Frontal cortex (tissue), 4 donors: ENCODE data around the gene KIF18B. TPM values are rescaled to one million over a fixed set of nuclear protein-coding genes. Genes with fewer than 3 reads are reported as not detected.

Experiments
- DNase-seq, 2 donors: peaks; one replicate each; pipeline ENCODE4 v3.0.0; 2012; ENCODE audit warnings: low spot score in 2 of 2
- FAIRE-seq: peaks from 2 replicates; lab custom pipeline; 2012; peaks lifted over from hg19 to GRCh38; lab: Jason Lieb, UNC
- total RNA-seq: library from RNA; depleted of rRNA; stranded (reverse); fragments of >200 nt; gene quantifications from one replicate; pipeline ENCODE4 v1.2.3, GENCODE V29; 2014
- donor health status: control.
- donor health status: control.
- donor health status: control.

Gene KIF18B
- total RNA-seq, 1 donor from 2014 or later: 0.41 TPM

DNA sequence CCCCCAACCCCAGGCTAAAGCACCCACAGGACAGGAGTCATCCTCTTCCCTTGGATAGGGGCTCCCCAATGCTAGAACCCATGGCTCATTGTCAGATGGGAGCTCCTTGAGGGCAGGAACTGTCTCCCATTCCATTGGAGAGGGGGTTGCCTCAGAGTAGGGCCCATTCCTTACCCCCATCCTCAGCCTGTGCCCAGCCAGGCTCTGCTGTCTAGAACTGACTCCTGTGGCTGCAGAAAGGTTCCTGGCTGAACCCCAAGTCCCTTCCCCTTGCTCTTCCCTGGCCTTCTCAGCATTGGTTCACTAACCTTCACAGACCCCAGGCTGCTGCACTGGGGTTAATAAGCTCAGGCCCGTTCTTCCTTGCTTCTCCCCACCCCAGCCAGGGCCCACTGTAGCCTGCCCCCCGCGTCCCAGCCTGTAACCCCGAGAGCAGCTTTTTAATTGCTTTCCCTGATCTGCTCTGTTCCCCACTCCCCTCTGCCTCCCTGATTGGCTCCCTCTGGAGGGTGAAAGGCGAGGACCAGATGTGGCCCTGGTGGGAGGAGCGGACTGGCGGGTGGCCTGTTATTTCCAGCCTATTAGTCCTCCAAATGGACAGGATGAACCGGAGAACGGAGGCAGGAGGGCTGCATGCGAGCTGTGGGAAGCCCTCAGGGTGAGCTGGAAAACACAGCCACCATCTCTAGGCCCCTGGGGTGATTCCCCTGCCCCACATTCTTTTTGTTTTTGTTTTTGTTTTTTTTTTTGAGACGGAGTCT, 26.3 kb downstream of the KIF18B start:
- DNase-seq: no peak
- FAIRE-seq: no peak

DNA sequence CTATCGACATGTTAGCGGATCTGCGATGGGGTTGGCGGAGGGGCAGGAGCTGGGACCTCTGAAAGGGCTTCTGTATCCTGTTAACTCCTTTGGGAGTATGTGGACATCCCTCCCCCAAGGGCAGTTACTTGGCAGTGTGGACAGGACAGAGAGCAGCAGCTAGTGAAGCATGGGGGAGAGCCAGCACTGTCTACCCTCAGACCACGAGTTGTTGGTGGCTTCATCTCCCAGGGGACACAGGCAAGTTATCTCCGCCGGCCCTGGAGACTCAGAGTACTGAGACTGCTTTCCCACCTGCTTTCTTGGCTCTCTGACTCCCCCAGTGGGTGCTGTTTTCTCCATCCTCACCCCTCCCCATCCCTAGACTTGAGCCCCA, 27.0 kb downstream of the KIF18B start:
- FAIRE-seq (no peak), DNase-seq (no peak)

DNA sequence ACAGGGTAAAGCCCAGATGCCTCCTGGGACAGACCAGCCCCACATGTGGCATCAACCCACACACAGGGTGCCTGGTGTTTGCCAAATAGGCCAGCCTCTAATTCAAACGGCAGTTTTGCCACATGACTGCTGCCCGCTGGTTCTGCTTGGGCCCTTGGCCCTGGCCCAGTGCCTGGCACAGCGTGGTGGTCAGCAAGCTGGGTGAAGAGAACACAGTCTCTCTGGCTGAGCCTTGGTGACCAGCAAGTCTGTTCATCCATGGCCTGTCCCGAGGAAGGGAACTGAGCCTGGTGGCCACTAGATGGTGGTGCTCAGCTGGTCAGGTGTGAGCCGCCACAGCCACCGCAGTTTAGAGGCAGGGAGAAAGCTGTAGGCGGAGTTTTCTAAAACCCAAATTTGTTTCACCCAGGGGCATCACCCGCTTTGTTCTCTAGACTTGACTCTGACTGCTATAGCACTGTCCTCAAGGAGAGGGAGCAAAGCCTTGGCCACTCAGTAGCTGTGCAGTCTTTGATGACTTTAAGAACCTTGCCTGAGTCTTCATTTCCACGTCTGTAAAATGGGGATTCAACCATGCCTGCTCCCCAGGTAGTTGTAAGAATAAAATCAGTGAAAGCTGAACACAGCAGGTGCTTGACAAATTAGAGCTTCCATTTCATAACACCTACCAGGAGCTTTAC, 27.5 kb downstream of the KIF18B start:
- no peak for FAIRE-seq
- peak; percentile 74 to 90 for DNase-seq

GRCh38 chr17:44919411-44919810, 28.2 kb downstream of the KIF18B start:
- DNase-seq (no peak), FAIRE-seq (no peak)

DNA sequence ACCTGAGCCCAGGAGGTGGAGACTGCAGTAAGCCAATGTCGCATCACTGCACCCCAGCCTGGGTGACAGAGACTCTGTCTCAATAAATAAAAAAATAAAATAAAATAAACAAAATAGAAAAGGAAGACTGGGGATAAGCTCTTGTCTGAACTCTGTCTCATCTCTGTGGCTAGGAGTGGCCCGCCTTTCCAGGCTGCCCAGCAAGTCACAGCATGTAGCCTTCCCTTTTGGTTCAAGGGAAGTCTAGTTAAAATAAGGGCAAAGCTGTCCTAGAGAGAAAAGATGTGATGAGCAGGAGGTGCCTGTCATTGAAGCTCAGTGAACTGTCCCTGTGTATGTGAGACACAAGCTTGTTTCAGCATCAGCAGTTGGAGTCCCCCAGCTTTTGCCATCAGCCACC, 29.6 kb downstream of the KIF18B start:
- no peak for FAIRE-seq
- DNase-seq: no peak

GRCh38 chr17:44917456-44917855, 30.1 kb downstream of the KIF18B start:
- FAIRE-seq (no peak), DNase-seq (no peak)

GRCh38 chr17:44916781-44917241, 30.8 kb downstream of the KIF18B start:
- no peak for FAIRE-seq
- peak in 1 of 2 donors; percentile 62 for DNase-seq

DNA sequence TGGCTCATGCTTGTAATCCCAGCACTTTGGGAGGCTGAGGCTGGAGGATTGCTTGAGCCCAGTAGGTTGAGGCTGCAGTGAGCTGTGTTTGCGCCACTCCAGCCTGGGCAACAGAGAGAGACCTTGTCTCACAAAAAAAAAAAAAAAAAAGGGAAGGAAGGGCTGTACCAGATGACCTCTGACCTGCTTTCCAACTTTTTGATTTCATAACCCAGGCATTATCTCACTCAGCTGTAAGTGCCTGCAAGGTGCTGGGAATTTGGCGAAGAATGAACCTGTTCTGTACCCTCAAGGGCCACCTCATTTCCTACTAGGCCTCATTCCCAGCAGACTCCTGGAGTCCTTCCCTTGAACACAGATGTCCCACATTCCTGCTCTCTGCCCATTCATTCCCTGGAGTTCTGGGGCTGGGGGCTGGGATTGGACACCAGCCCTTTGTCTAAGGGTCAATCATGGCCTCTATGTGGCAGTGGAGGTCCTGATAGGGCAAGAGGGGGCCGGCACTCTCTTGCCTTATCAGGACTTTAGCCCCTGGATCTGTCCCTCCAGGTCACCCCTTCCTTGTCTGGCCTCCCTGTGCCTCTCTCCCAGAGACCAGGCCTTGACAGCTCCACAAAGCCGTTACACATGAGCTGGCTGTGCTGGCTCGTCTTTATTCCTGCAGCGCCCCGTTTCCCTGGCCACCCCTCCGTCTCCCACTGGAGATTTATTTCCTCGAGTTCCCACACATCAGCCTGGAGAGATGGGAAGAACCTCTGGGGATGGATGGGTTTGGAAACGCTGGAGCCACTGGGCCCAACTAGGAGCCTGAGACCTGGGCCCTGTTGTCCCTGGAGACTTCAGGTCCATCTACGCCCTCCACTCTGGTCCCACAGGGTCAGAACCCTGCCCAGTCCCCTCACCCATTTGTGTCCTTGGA, 31.5 kb downstream of the KIF18B start:
- FAIRE-seq (no peak), DNase-seq (no peak)

DNA sequence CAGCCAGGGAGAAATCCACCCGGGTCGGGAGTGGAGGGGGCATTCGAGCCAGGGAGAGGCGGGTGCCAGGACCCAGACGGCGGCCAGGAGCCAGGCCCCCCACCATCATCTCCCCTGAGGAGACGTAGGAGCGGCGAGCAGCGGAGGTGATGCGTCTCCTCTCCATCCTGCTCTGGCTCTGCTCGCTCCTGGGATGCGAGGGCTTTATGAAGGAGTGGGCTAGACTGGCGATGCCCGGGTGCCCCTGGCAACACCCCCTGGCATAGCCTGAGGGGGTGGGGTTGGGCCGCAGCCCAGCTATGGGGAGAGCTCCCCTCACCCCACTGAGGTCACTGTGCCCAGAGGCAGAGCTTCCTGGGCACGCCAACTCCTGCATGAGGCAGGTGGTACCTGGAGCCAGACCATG, 32.2 kb downstream of the KIF18B start, which contains the start of gene GFAP:
Gene GFAP (minus strand): TSS at position 180 of the 406 bp plus-strand sequence. CDS start 14 bp downstream, at position 166.
- DNase-seq (no peak), FAIRE-seq (no peak)

DNA sequence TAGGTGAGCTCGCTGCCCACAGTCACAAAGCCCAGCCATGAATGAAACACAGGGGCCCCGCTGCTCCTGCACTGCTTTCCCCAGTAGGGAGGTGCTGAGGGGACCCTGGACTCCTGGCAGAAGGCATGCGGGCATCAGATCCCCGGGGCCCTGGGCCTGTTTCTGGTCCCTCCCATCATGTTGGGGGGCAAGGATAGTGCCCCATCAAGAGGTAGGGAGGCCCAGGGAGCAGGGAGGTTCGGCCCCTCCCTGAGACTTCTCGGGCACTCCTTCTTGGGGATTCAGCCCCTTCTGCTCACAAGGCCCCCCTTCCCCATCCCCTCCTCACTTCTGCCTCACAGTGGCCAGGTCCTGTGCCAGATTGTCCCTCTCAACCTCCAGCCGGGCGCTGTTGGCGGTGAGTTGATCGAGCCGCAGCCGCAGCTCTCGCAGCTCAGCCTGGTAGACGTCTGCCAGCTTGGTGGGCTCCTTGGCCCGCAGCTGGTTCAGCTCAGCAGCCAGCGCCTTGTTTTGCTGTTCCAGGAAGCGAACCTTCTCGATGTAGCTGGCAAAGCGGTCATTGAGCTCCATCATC, 32.8 kb downstream of the KIF18B start:
- DNase-seq (no peak), FAIRE-seq (no peak)

DNA sequence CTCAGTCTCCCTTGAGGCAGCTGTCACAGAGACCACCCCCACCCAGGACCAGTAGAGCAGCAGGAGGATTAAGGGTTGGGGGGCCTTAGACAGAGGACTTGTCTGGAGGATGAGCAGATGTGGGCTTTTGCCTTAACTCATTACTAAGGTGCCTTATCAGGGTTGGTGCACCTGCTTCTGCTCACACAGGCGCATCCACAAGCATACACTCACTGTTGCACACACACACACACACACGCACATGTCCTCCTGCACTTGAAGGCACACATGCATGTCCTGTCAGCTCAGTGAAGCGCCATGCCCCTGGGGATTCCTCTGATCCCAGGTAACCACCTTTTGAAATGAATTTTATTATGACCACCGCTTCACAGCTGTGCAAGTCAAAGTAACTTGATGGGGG, 33.4 kb downstream of the KIF18B start:
- FAIRE-seq: no peak
- DNase-seq: no peak

- DNase-seq: no peak
- FAIRE-seq: no peak
Measured at GRCh38 chr17:44913676-44914075, 33.9 kb downstream of the KIF18B start.

- DNase-seq (no peak), FAIRE-seq (no peak)
Measured at GRCh38 chr17:44912763-44913544, 34.6 kb downstream of the KIF18B start.

GRCh38 chr17:44911133-44912001, 36.2 kb downstream of the KIF18B start:
- no peak for DNase-seq
- no peak for FAIRE-seq

GRCh38 chr17:44910231-44911106, 37.1 kb downstream of the KIF18B start:
- DNase-seq (no peak), FAIRE-seq (no peak)

DNA sequence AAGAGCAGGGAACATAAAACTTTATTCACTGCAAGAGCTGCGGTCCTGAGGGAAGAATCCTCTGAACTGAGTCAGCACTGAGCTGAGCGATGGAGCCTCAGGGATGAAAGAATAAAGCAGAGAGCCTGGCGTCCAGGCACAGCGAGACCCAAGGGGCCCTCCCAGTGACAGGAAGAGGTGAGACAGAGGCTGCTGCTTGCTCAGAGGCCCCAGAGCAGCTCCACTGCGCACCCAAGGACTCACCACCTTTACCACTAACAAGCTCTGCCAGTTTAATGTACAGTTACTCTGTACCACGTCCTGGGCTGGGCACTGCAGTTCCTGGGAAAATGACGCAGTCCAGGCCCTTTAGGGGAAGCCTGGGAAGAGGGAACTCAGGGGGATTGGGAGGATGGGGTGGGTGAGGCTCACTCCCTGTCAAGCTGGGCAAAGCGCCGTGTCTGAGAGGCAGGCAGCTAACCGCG, 37.9 kb downstream of the KIF18B start:
- no peak for DNase-seq
- no peak for FAIRE-seq

DNA sequence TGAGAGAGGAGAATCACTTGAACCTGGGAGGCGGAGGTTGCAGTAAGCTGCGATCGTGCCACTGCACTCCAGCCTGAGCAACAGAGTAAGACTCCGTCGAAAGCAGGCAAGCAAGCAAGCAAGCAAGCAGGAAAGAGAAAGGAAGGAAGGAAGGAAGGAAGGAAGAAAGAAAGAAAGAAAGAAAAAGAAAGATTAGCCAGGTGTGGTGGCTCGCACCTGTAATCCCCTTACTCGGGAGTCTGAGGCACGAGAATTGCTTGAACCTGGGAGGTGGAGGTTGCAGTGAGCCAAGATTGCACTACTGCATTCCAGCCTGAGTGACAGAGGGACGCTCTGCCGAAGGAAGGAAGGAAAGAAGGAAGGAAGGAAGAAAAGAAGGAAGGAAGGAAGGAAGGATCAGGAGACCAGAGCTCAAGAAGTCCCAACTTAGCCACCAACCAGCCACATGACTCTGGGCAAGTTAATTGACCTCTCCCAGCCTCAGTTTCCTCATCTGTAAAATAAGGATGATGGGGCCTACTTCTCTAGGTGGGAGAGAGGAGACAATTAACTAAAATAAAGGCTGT, 38.7 kb downstream of the KIF18B start:
- DNase-seq: no peak
- no peak for FAIRE-seq
